ENCODE data around the gene DPYD. TPM values are rescaled to one million over a fixed set of nuclear protein-coding genes. Genes with fewer than 3 reads are reported as not detected.

The DPYD gene
- total RNA-seq, 1 donor from 2014 or later: 8.1 TPM

DNA sequence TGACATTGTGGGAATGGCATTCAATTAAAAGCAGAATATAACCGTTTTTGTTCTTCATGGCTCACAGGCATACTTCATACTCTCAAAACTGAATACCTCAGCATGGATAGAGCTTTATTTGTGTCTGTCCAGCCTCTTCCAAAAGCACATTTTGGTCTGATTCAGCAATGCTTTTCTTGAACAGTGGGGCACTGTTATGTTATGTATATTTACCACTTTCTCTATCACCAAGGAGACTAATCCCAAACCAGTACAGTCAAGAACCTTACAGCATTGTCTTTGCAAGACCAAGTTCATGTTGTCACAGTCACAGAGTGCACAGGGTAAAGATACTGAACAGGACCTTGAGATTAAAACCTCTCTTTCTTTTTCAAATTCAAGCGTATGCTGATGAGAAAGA, 616.5 kb downstream of the DPYD start:
- TF ChIP-seq, protein P1, sequence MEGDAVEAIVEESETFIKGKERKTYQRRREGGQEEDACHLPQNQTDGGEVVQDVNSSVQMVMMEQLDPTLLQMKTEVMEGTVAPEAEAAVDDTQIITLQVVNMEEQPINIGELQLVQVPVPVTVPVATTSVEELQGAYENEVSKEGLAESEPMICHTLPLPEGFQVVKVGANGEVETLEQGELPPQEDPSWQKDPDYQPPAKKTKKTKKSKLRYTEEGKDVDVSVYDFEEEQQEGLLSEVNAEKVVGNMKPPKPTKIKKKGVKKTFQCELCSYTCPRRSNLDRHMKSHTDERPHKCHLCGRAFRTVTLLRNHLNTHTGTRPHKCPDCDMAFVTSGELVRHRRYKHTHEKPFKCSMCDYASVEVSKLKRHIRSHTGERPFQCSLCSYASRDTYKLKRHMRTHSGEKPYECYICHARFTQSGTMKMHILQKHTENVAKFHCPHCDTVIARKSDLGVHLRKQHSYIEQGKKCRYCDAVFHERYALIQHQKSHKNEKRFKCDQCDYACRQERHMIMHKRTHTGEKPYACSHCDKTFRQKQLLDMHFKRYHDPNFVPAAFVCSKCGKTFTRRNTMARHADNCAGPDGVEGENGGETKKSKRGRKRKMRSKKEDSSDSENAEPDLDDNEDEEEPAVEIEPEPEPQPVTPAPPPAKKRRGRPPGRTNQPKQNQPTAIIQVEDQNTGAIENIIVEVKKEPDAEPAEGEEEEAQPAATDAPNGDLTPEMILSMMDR (IDR thresholded peaks at IDR 0.05; ENCODE audit: unreplicated experiment): no peak
- Mint-ChIP-seq H3K4me1 (ENCODE audit: low read depth) (no peaks in the 10 kb centered on the region), H3K4me3 (ENCODE audit: low read depth) (no peak overlapping the region), H3K9me3 (ENCODE audit: low read depth) (no peaks in the 10 kb centered on the region), H3K36me3 (ENCODE audit: insufficient read depth) (no peaks in the 10 kb centered on the region), H3K27ac (no peak overlapping the region), H3K27me3 (no peaks in the 10 kb centered on the region)
- no peak for DNase-seq (ENCODE audit: low spot score, unreplicated experiment)

DNA sequence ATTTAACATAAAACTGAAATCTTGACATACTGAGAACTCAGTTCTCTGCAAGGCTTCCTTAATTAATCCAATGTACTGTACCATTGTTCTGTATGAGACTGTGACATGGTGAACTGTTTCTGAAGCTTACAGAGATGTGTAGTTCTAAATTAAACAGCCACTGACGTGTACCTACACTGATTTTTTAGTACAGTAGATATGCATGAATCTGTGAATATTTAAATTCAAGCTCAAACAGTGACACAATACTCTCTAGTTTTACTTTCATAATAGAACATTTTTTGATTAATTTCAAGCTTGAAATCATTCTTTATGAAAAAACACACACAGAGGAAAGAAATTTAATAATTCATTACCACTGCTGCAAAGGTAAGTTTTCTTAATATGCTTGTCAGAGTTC, 621.9 kb downstream of the DPYD start:
- no peaks in the 10 kb centered on the region for H3K4me1 Mint-ChIP-seq (ENCODE audit: low read depth)
- no peak for DNase-seq (ENCODE audit: low spot score, unreplicated experiment)
- no peaks in the 10 kb centered on the region for H3K9me3 Mint-ChIP-seq (ENCODE audit: low read depth)
- no peaks in the 10 kb centered on the region for H3K36me3 Mint-ChIP-seq (ENCODE audit: insufficient read depth)
- no peak overlapping the region for H3K4me3 Mint-ChIP-seq (ENCODE audit: low read depth)
- TF ChIP-seq, protein P1 (IDR thresholded peaks at IDR 0.05; ENCODE audit: unreplicated experiment): no peak
- H3K27me3 Mint-ChIP-seq: no peaks in the 10 kb centered on the region
- H3K27ac Mint-ChIP-seq: no peak overlapping the region

DNA sequence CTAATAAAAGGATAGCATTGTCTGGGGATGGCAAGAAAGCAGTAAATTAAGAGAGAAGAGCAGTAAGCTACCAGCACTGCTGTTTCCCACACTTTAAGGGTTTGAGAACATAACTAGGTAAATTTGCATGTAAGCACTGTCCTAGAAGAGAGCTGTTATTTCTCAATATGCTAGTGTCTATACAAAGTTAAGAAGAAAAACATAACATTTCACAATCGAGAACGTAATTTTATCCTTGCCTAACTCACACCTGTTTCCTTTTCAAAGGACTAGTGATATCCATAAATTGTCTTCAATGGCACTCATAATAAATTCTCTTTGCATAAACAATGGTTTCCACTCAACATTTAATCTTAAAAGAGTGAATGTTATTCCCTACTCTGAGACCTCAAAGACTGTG, 623.2 kb downstream of the DPYD start:
- no peak for DNase-seq (ENCODE audit: low spot score, unreplicated experiment)
- Mint-ChIP-seq H3K27ac (no peak overlapping the region), H3K36me3 (ENCODE audit: insufficient read depth) (no peaks in the 10 kb centered on the region), H3K4me3 (ENCODE audit: low read depth) (no peak overlapping the region), H3K27me3 (no peaks in the 10 kb centered on the region), H3K4me1 (ENCODE audit: low read depth) (no peaks in the 10 kb centered on the region), H3K9me3 (ENCODE audit: low read depth) (no peaks in the 10 kb centered on the region)
- TF ChIP-seq, protein P1 (IDR thresholded peaks at IDR 0.05; ENCODE audit: unreplicated experiment): no peak

DNA sequence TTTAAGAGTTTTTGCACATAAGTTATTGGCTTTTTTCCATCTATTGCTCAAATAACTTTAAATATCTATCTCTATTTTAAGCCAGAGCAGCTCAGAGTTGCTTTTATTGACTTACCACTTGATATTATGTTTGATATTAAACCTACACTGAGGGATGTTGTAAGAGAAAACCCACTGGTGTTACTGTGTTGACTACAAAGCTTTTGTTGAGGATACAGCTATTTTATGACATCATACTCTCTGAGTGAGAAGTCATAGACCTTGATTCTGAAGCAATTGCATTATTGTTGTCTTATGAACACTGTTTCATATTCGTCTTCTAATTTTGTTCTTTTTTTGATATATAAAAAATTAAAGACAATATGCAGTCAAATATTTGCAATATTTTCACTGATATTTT, 638.9 kb downstream of the DPYD start:
- Mint-ChIP-seq H3K27ac (no peak overlapping the region), H3K36me3 (ENCODE audit: insufficient read depth) (peaks cover 8% of the 10 kb centered on the region), H3K4me1 (ENCODE audit: low read depth) (no peaks in the 10 kb centered on the region), H3K4me3 (ENCODE audit: low read depth) (no peak overlapping the region), H3K9me3 (ENCODE audit: low read depth) (peaks cover 18% of the 10 kb centered on the region), H3K27me3 (no peaks in the 10 kb centered on the region)
- TF ChIP-seq, protein P1 (IDR thresholded peaks at IDR 0.05; ENCODE audit: unreplicated experiment): no peak
- no peak for DNase-seq (ENCODE audit: low spot score, unreplicated experiment)

DNA sequence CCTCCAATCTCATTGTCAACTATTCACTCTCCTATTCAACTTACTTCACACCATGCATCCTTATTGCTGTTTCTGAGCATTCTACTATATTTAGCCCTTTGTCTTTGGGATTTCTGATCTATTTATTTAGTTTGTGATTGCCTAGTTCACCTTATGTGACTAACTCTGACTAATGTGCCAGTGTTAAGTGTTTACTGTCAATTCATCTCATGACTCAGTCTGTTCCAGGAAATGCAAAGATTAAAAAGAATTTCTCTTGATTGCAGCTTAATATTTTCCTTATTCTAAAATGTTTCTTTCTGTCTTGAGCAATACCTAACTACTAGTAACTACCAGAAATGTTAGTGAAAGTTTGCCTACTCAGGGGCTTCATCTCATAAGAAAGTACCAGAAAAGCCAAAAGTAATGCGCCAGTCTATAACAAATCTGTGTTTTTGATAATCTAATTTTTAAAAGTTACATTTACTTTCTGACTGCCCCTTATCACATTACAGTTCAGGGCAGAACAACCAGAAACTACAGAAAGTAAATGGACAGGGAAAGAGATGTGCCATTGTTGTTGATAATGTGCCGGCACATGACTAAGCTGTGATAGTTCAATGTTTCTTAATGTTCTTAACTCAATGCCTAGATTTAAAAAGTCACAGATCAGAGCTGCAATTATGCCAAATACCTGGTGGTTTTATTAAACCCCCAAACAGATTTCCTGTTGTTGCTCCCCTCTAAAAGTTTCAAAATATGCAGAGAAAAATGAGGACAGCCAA, 642.8 kb downstream of the DPYD start:
- no peaks in the 10 kb centered on the region for H3K27me3 Mint-ChIP-seq
- H3K4me3 Mint-ChIP-seq (ENCODE audit: low read depth): no peak overlapping the region
- H3K36me3 Mint-ChIP-seq (ENCODE audit: insufficient read depth): peaks cover 4% of the 10 kb centered on the region
- TF ChIP-seq, protein P1 (IDR thresholded peaks at IDR 0.05; ENCODE audit: unreplicated experiment): no peak
- no peak overlapping the region for H3K27ac Mint-ChIP-seq
- peaks cover 8% of the 10 kb centered on the region for H3K4me1 Mint-ChIP-seq (ENCODE audit: low read depth)
- no peak for DNase-seq (ENCODE audit: low spot score, unreplicated experiment)
- peaks cover 11% of the 10 kb centered on the region for H3K9me3 Mint-ChIP-seq (ENCODE audit: low read depth)
